ENCODE measurements around the gene NCOR2.

NCOR2 gene

DNA sequence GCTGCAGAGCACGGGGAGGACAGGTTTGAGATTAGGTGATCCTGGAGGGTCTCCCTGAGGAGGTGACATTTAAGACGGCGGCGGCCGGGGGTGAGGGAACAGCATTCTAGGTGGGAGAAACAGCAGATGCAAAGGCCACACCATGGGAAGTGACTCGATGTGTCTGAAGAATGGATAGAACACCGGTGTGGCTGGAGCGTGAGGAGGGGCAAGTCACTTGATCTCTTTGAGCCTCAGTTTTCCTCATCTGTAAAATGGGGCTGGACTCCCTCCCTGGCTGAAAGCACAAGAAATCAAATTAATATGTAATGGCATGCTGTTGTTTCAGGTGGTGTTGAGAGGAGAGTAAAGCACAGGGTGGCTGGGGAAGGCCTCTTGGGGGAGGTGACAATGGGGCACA lies 10.0 kb upstream of the NCOR2 start (continued):
- TF ChIP-seq, protein P1, sequence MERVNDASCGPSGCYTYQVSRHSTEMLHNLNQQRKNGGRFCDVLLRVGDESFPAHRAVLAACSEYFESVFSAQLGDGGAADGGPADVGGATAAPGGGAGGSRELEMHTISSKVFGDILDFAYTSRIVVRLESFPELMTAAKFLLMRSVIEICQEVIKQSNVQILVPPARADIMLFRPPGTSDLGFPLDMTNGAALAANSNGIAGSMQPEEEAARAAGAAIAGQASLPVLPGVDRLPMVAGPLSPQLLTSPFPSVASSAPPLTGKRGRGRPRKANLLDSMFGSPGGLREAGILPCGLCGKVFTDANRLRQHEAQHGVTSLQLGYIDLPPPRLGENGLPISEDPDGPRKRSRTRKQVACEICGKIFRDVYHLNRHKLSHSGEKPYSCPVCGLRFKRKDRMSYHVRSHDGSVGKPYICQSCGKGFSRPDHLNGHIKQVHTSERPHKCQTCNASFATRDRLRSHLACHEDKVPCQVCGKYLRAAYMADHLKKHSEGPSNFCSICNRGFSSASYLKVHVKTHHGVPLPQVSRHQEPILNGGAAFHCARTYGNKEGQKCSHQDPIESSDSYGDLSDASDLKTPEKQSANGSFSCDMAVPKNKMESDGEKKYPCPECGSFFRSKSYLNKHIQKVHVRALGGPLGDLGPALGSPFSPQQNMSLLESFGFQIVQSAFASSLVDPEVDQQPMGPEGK (CRISPR knock-in tag; IDR thresholded peaks at IDR 0.05; ENCODE audit: borderline replicate concordance): no peak
- no peak for TF ChIP-seq ZFP30 (CRISPR knock-in tag; IDR thresholded peaks at IDR 0.05)
- TF ChIP-seq OSR1 (CRISPR knock-in tag; IDR thresholded peaks at IDR 0.05): no peak

DNA sequence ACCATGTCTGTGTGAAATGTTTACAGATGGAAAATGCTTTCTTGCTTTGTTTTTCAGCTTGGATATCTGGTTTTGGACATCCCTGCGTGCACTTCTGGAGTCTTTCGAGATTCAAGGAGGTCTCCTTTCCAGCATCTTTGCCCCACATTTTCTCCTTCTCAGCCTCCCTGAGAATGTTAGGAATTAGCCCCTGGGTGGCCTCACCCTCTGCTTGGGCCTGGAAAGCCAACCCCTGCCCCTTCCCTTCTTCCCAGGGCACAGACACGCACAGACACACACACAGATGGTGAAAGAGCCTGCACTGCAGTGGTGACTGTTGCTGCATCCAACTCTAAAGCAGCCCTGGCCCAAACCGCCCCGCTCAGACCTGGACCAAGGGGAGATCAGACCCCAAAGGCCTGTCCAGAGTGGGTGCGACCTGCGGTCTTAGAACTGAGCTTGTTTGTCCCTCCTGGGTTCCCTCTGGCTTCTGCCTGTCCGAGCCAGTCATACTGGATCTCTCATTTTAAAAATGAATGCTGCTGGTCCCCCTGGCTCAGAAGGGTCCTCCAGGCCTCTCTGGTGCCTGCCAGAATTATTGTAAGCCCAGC lies 8.7 kb upstream of the NCOR2 start:
- TF ChIP-seq ZC3H10 (CRISPR knock-in tag; IDR thresholded peaks at IDR 0.05): no peak
- TF ChIP-seq BACH2 (CRISPR knock-in tag; IDR thresholded peaks at IDR 0.05; ENCODE audit: borderline replicate concordance): no peak
- TF ChIP-seq, protein P2, sequence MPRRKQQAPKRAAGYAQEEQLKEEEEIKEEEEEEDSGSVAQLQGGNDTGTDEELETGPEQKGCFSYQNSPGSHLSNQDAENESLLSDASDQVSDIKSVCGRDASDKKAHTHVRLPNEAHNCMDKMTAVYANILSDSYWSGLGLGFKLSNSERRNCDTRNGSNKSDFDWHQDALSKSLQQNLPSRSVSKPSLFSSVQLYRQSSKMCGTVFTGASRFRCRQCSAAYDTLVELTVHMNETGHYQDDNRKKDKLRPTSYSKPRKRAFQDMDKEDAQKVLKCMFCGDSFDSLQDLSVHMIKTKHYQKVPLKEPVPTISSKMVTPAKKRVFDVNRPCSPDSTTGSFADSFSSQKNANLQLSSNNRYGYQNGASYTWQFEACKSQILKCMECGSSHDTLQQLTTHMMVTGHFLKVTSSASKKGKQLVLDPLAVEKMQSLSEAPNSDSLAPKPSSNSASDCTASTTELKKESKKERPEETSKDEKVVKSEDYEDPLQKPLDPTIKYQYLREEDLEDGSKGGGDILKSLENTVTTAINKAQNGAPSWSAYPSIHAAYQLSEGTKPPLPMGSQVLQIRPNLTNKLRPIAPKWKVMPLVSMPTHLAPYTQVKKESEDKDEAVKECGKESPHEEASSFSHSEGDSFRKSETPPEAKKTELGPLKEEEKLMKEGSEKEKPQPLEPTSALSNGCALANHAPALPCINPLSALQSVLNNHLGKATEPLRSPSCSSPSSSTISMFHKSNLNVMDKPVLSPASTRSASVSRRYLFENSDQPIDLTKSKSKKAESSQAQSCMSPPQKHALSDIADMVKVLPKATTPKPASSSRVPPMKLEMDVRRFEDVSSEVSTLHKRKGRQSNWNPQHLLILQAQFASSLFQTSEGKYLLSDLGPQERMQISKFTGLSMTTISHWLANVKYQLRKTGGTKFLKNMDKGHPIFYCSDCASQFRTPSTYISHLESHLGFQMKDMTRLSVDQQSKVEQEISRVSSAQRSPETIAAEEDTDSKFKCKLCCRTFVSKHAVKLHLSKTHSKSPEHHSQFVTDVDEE (CRISPR knock-in tag; IDR thresholded peaks at IDR 0.05): no peak
- TF ChIP-seq, protein P3, sequence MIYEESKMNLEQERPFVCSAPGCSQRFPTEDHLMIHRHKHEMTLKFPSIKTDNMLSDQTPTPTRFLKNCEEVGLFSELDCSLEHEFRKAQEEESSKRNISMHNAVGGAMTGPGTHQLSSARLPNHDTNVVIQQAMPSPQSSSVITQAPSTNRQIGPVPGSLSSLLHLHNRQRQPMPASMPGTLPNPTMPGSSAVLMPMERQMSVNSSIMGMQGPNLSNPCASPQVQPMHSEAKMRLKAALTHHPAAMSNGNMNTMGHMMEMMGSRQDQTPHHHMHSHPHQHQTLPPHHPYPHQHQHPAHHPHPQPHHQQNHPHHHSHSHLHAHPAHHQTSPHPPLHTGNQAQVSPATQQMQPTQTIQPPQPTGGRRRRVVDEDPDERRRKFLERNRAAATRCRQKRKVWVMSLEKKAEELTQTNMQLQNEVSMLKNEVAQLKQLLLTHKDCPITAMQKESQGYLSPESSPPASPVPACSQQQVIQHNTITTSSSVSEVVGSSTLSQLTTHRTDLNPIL (CRISPR knock-in tag; IDR thresholded peaks at IDR 0.05; ENCODE audit: low read depth): no peak
- TF ChIP-seq, protein P4, sequence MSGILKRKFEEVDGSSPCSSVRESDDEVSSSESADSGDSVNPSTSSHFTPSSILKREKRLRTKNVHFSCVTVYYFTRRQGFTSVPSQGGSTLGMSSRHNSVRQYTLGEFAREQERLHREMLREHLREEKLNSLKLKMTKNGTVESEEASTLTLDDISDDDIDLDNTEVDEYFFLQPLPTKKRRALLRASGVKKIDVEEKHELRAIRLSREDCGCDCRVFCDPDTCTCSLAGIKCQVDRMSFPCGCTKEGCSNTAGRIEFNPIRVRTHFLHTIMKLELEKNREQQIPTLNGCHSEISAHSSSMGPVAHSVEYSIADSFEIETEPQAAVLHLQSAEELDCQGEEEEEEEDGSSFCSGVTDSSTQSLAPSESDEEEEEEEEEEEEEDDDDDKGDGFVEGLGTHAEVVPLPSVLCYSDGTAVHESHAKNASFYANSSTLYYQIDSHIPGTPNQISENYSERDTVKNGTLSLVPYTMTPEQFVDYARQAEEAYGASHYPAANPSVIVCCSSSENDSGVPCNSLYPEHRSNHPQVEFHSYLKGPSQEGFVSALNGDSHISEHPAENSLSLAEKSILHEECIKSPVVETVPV (CRISPR knock-in tag; IDR thresholded peaks at IDR 0.05): no peak
- TF ChIP-seq CSDC2 (CRISPR knock-in tag; IDR thresholded peaks at IDR 0.05): no peak
- TF ChIP-seq, protein P5, sequence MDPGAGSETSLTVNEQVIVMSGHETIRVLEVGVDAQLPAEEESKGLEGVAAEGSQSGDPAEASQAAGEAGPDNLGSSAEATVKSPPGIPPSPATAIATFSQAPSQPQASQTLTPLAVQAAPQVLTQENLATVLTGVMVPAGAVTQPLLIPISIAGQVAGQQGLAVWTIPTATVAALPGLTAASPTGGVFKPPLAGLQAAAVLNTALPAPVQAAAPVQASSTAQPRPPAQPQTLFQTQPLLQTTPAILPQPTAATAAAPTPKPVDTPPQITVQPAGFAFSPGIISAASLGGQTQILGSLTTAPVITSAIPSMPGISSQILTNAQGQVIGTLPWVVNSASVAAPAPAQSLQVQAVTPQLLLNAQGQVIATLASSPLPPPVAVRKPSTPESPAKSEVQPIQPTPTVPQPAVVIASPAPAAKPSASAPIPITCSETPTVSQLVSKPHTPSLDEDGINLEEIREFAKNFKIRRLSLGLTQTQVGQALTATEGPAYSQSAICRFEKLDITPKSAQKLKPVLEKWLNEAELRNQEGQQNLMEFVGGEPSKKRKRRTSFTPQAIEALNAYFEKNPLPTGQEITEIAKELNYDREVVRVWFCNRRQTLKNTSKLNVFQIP (CRISPR knock-in tag; IDR thresholded peaks at IDR 0.05; ENCODE audit: borderline replicate concordance, low read depth): no peak
- TF ChIP-seq RARB (CRISPR knock-in tag; IDR thresholded peaks at IDR 0.05): no peak
- TF ChIP-seq TCF4 (CRISPR knock-in tag; IDR thresholded peaks at IDR 0.05; ENCODE audit: borderline replicate concordance): no peak
- no peak for TF ChIP-seq ZNF8 (CRISPR knock-in tag; IDR thresholded peaks at IDR 0.05)
- TF ChIP-seq ZNF70 (CRISPR knock-in tag; IDR thresholded peaks at IDR 0.05): no peak
- no peak for TF ChIP-seq OSR1 (CRISPR knock-in tag; IDR thresholded peaks at IDR 0.05)
- TF ChIP-seq PPARA (CRISPR knock-in tag; IDR thresholded peaks at IDR 0.05; ENCODE audit: borderline replicate concordance): no peak
- TF ChIP-seq ARNTL (CRISPR knock-in tag; IDR thresholded peaks at IDR 0.05; ENCODE audit: borderline replicate concordance, low read depth): no peak
- TF ChIP-seq, protein P1 (CRISPR knock-in tag; IDR thresholded peaks at IDR 0.05; ENCODE audit: borderline replicate concordance): no peak
- no peak for TF ChIP-seq TOX (CRISPR knock-in tag; IDR thresholded peaks at IDR 0.05; ENCODE audit: borderline replicate concordance)
- ATAC-seq: no peak
